H9 (cell line): ENCODE measurements around the gene KCNK10. TPM values are rescaled to one million over a fixed set of nuclear protein-coding genes. Genes with fewer than 3 reads are reported as not detected.

Experiments used
- DNase-seq: peaks from one replicate; pipeline ENCODE4 v3.0.0-alpha.2; 2017
- H2AFZ ChIP-seq: one replicate; pipeline ENCODE4 v1.6.1; 2013; ENCODE audit warnings: mild to moderate bottlenecking, low read length, control low read depth, moderate library complexity
- H2AK5ac ChIP-seq: 2 replicates; pipeline ENCODE4 v1.6.1; 2013; ENCODE audit warnings: low read length, control low read depth, mixed read lengths; ENCODE audit not compliant: insufficient read length
- H2BK120ac ChIP-seq: one replicate; pipeline ENCODE4 v1.6.1; 2013; ENCODE audit warnings: low read depth, mild to moderate bottlenecking, low read length, control low read depth, inconsistent platforms; ENCODE audit not compliant: poor library complexity, severe bottlenecking
- H2BK12ac ChIP-seq: 2 replicates; pipeline ENCODE4 v1.6.1; 2013; ENCODE audit warnings: low read length, control low read depth, mixed read lengths, low read depth; ENCODE audit not compliant: insufficient read length
- H2BK15ac ChIP-seq: 2 replicates; pipeline ENCODE4 v1.6.1; 2013; ENCODE audit warnings: low read depth, low read length, control low read depth
- H2BK20ac ChIP-seq: one replicate; pipeline ENCODE4 v1.6.1; 2013; ENCODE audit warnings: low read depth, mild to moderate bottlenecking, low read length, control low read depth, inconsistent platforms; ENCODE audit not compliant: poor library complexity, severe bottlenecking
- H2BK5ac ChIP-seq: 2 replicates; pipeline ENCODE4 v1.6.1; 2013; ENCODE audit warnings: low read length, control low read depth, mixed read lengths; ENCODE audit not compliant: insufficient read length
- H3K14ac ChIP-seq: 2 replicates; pipeline ENCODE4 v1.6.1; 2013; ENCODE audit warnings: low read length, control low read depth; ENCODE audit not compliant: insufficient read depth
- H3K18ac ChIP-seq: 2 replicates; pipeline ENCODE4 v1.6.1; 2013; ENCODE audit warnings: low read depth, mild to moderate bottlenecking, mixed read lengths, low read length, control low read depth; ENCODE audit not compliant: insufficient read length
- H3K23ac ChIP-seq: 2 replicates; pipeline ENCODE4 v1.6.1; 2013; ENCODE audit warnings: low read length, control low read depth, mixed read lengths, low read depth; ENCODE audit not compliant: insufficient read length
- H3K23me2 ChIP-seq: 2 replicates; pipeline ENCODE4 v1.6.1; 2013; ENCODE audit warnings: low read depth, mild to moderate bottlenecking, mixed read lengths, low read length, control low read depth; ENCODE audit not compliant: insufficient read length, poor library complexity, severe bottlenecking
- H3K27ac ChIP-seq: 2 replicates; pipeline ENCODE4 v1.5.1; 2013; ENCODE audit warnings: low read length, control low read depth, mixed read lengths, low read depth; ENCODE audit not compliant: insufficient read length
- H3K27me3 ChIP-seq: 2 replicates; pipeline ENCODE4 v1.6.1; 2013; ENCODE audit warnings: low read length, control low read depth, inconsistent platforms; ENCODE audit not compliant: insufficient read depth
- H3K4ac ChIP-seq: 2 replicates; pipeline ENCODE4 v1.6.1; 2013; ENCODE audit warnings: low read depth, mild to moderate bottlenecking, control low read depth, inconsistent platforms, low read length, moderate library complexity
- H3K4me1 ChIP-seq: 2 replicates; pipeline ENCODE4 v1.6.1; 2013; ENCODE audit warnings: low read length, control low read depth, inconsistent platforms; ENCODE audit not compliant: insufficient read depth
- H3K4me2 ChIP-seq: 2 replicates; pipeline ENCODE4 v1.6.1; 2013; ENCODE audit warnings: low read length, control low read depth, mixed read lengths; ENCODE audit not compliant: insufficient read length, insufficient read depth
- H3K56ac ChIP-seq: 2 replicates; pipeline ENCODE4 v1.6.1; 2013; ENCODE audit warnings: low read depth, mild to moderate bottlenecking, mixed read lengths, low read length, control low read depth; ENCODE audit not compliant: insufficient read length
- H3K79me1 ChIP-seq: 2 replicates; pipeline ENCODE4 v1.6.1; 2013; ENCODE audit warnings: low read depth, mild to moderate bottlenecking, moderate library complexity, low read length, control low read depth, inconsistent platforms; ENCODE audit not compliant: insufficient read depth, poor library complexity, severe bottlenecking
- H3K79me2 ChIP-seq: 2 replicates; pipeline ENCODE4 v1.6.1; 2013; ENCODE audit warnings: low read length, control low read depth, inconsistent platforms; ENCODE audit not compliant: insufficient read depth
- H3K9ac ChIP-seq: 2 replicates; pipeline ENCODE4 v1.6.1; 2013; ENCODE audit warnings: low read length, control low read depth, mixed read lengths; ENCODE audit not compliant: insufficient read length; ENCODE audit errors: extremely low read depth
- H3K9me3 ChIP-seq: one replicate; pipeline ENCODE4 v1.6.1; 2013; ENCODE audit warnings: low read depth, low read length, inconsistent platforms; ENCODE audit not compliant: control insufficient read depth
- H3T11ph ChIP-seq: one replicate; pipeline ENCODE4 v1.6.1; 2013; ENCODE audit warnings: mild to moderate bottlenecking, low read length, control low read depth, inconsistent platforms
- H4K20me1 ChIP-seq: one replicate; pipeline ENCODE4 v1.6.1; 2013; ENCODE audit not compliant: control insufficient read depth, insufficient read length, insufficient read depth
- H4K5ac ChIP-seq: 2 replicates; pipeline ENCODE4 v1.6.1; 2013; ENCODE audit warnings: low read depth, mild to moderate bottlenecking, mixed read lengths, low read length, control low read depth; ENCODE audit not compliant: insufficient read length
- H4K8ac ChIP-seq: replicated peaks from 2 replicates; pipeline ENCODE4 v1.6.1; 2013; ENCODE audit warnings: low read length, control low read depth, mixed read lengths, low read depth; ENCODE audit not compliant: insufficient read length
- H4K91ac ChIP-seq: 2 replicates; pipeline ENCODE4 v1.6.1; 2013; ENCODE audit warnings: low read depth, mild to moderate bottlenecking, moderate library complexity, mixed read lengths, low read length, control low read depth; ENCODE audit not compliant: insufficient read length
- H3K27ac Mint-ChIP-seq, 3 experiments: 2 replicates in 2 of 3; 3 replicates in 1 of 3; pipeline ENCODE4 v1.8.0; 2020 to 2021; ENCODE audit warnings: mixed read lengths in 3 of 3, mild to moderate bottlenecking in 1 of 3, moderate library complexity in 1 of 3
- H3K27me3 Mint-ChIP-seq: 2 replicates; pipeline ENCODE4 v1.8.0; 2021; ENCODE audit warnings: low read depth, mild to moderate bottlenecking, moderate library complexity, mixed read lengths
- H3K36me3 Mint-ChIP-seq, 3 experiments: 2 replicates in 2 of 3; 3 replicates in 1 of 3; pipeline ENCODE4 v1.8.0; 2020 to 2021; ENCODE audit warnings: low read depth in 3 of 3, mixed read lengths in 3 of 3; ENCODE audit not compliant: insufficient read depth in 1 of 3
- H3K4me1 Mint-ChIP-seq, 2 experiments: 2 replicates each; pipeline ENCODE4 v1.8.0; 2020; ENCODE audit warnings: mixed read lengths in 2 of 2
- H3K4me3 Mint-ChIP-seq, 2 experiments: 2 replicates in 1 of 2; 3 replicates in 1 of 2; pipeline ENCODE4 v1.8.0; 2020 to 2021; ENCODE audit warnings: mild to moderate bottlenecking in 2 of 2, mixed read lengths in 2 of 2, moderate library complexity in 1 of 2
- H3K9me3 Mint-ChIP-seq, 2 experiments: 2 replicates in 1 of 2; 3 replicates in 1 of 2; pipeline ENCODE4 v1.8.0; 2020; ENCODE audit warnings: mild to moderate bottlenecking in 2 of 2, mixed read lengths in 2 of 2, moderate library complexity in 1 of 2
- WGBS: extraction: QIAGEN DNeasy Blood & Tissue Kit; methylation state at CpG from one replicate; pipeline ENCODE4 v1.1.7; 2013; ENCODE audit warnings: missing lambda C conversion rate, low lambda C conversion rate, mixed read lengths; ENCODE audit not compliant: insufficient read length; ENCODE audit errors: extremely low coverage; 5-methylcytosine and 5-hydroxymethylcytosine counted together
- total RNA-seq: library from RNA; stranded (reverse); gene quantifications from 2 replicates; pipeline ENCODE4 v1.2.1, GENCODE V29; 2021
- TF ChIP-seq, protein P1 (sequence below): fragments of 200-600 bp; sonication (generic); conservative IDR thresholded peaks from 3 replicates; pipeline ENCODE4 v1.8.0; 2021; ENCODE audit warnings: antibody characterized with exemption, mild to moderate bottlenecking

The KCNK10 gene
- total RNA-seq, 1 experiment from 2014 or later = 0.33 TPM

GRCh38 chr14:88243946-88244345, 79.1 kb downstream of the KCNK10 start:
- H2BK5ac ChIP-seq = no peak overlapping the region
- no peak overlapping the region for H2BK12ac ChIP-seq
- peaks cover 0 to 8% of the 10 kb centered on the region in 2 experiments; a peak in 2 of 4 replicates for H3K4me1 Mint-ChIP-seq
- H3K27me3 ChIP-seq = no peaks in the 10 kb centered on the region
- no peak overlapping the region for H3K27ac Mint-ChIP-seq
- H3K79me1 ChIP-seq = no peaks in the 10 kb centered on the region
- no peak overlapping the region for H4K5ac ChIP-seq
- no peak overlapping the region for H3K9ac ChIP-seq
- H4K8ac ChIP-seq = no peak overlapping the region
- no peak overlapping the region for H2AFZ ChIP-seq
- no peak overlapping the region for H2AK5ac ChIP-seq
- H3K56ac ChIP-seq = no peak overlapping the region
- H3K4ac ChIP-seq = no peak overlapping the region
- H3K23ac ChIP-seq = no peak overlapping the region
- no peak overlapping the region for H3K4me3 Mint-ChIP-seq
- H3K4me1 ChIP-seq = no peaks in the 10 kb centered on the region
- H2BK120ac ChIP-seq = no peak overlapping the region
- no peak overlapping the region for H3K14ac ChIP-seq
- no peaks in the 10 kb centered on the region for H3K9me3 ChIP-seq
- no peak overlapping the region for H2BK15ac ChIP-seq
- H3T11ph ChIP-seq = no peak overlapping the region
- no peaks in the 10 kb centered on the region for H3K79me2 ChIP-seq
- no peaks in the 10 kb centered on the region for H3K9me3 Mint-ChIP-seq
- no peaks in the 10 kb centered on the region; the same call in none of the 2 replicates for H3K27me3 Mint-ChIP-seq
- no peak overlapping the region for H3K27ac ChIP-seq
- WGBS = no CpG with 5 or more reads among the region's 4 CpGs
- H2BK20ac ChIP-seq = no peak overlapping the region
- no peak overlapping the region for H3K18ac ChIP-seq
- H4K20me1 ChIP-seq = no peaks in the 10 kb centered on the region
- DNase-seq = no peak
- no peaks in the 10 kb centered on the region for H3K23me2 ChIP-seq
- TF ChIP-seq, protein P1, sequence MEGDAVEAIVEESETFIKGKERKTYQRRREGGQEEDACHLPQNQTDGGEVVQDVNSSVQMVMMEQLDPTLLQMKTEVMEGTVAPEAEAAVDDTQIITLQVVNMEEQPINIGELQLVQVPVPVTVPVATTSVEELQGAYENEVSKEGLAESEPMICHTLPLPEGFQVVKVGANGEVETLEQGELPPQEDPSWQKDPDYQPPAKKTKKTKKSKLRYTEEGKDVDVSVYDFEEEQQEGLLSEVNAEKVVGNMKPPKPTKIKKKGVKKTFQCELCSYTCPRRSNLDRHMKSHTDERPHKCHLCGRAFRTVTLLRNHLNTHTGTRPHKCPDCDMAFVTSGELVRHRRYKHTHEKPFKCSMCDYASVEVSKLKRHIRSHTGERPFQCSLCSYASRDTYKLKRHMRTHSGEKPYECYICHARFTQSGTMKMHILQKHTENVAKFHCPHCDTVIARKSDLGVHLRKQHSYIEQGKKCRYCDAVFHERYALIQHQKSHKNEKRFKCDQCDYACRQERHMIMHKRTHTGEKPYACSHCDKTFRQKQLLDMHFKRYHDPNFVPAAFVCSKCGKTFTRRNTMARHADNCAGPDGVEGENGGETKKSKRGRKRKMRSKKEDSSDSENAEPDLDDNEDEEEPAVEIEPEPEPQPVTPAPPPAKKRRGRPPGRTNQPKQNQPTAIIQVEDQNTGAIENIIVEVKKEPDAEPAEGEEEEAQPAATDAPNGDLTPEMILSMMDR = no peak
- H3K4me2 ChIP-seq = no peak overlapping the region
- no peaks in the 10 kb centered on the region for H3K36me3 Mint-ChIP-seq
- no peak overlapping the region for H4K91ac ChIP-seq
